ENCODE data around the gene PPID.

DNA sequence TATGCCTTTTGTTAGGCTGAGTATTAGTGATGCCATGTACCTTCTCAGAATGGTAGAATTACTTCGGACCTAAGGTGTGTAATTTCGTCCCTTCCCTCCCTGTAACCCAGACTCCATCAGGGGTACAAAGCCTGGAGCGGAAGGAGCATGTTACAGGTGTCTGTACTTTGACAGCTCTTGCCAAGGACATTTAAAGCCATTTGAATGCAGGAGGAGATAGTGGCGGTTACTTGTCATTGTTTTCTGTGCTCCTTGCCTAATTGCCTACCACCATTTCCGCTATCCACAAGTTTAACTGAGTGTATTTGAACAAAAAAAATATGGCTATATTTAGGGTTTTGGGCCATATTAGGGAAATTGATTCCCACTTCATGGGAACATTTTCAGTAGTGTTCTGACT is 47.5 kb upstream of the PPID start:
- TF ChIP-seq, protein P1, sequence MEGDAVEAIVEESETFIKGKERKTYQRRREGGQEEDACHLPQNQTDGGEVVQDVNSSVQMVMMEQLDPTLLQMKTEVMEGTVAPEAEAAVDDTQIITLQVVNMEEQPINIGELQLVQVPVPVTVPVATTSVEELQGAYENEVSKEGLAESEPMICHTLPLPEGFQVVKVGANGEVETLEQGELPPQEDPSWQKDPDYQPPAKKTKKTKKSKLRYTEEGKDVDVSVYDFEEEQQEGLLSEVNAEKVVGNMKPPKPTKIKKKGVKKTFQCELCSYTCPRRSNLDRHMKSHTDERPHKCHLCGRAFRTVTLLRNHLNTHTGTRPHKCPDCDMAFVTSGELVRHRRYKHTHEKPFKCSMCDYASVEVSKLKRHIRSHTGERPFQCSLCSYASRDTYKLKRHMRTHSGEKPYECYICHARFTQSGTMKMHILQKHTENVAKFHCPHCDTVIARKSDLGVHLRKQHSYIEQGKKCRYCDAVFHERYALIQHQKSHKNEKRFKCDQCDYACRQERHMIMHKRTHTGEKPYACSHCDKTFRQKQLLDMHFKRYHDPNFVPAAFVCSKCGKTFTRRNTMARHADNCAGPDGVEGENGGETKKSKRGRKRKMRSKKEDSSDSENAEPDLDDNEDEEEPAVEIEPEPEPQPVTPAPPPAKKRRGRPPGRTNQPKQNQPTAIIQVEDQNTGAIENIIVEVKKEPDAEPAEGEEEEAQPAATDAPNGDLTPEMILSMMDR (IDR thresholded peaks at IDR 0.05) = no peak
- TF ChIP-seq POLR2A (IDR thresholded peaks at IDR 0.05) = no peak
